GM18520 (cell line): Measurements from ENCODE around the gene HBG1.
"Not testable (repeated sequence)": the region's sequence is repeated elsewhere in the genome, so short reads cannot be mapped to it uniquely, and the experiment has no call there.

ENCODE experiments used
- ATAC-seq: cut with Tn5 transposase; IDR thresholded peaks from one replicate; pipeline ENCODE4 v1.9.1; 2021; ENCODE audit not compliant: unreplicated experiment

The HBG1 gene

DNA sequence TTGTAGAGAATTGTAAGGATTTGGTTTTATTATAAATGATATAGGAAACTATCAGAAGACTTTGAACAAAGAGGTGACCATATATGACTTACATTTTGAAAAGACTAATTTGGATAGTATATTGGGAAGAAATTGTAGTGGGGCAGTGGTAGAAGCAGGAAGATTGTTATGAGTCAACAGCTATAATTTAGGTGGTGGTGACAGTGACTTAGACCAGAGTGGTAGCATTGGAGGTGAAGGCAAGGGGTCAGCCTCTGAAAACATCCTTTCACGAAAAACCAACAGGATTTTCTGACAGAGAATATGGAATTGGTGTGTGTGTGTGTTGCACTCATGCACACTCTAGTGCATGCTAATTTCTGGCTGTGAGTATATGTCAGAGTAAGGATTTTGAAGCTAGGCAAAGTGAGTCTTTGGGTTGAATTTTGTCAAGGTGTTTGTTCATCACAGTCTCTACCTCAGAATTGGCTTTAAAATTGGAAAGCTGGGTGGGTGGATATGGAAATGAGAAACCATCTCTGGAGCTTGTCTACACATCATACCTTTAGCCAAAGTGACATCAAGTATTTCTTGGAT lies 28.2 kb upstream of the HBG1 start:
- no peak for ATAC-seq

- no peak for ATAC-seq
Measured at GRCh38 chr11:5276697-5277096, 27.0 kb upstream of the HBG1 start.

GRCh38 chr11:5275369-5276110 lies 25.9 kb upstream of the HBG1 start:
- ATAC-seq = no peak

GRCh38 chr11:5274395-5274794 lies 24.7 kb upstream of the HBG1 start:
- no peak for ATAC-seq

GRCh38 chr11:5272395-5273017 lies 22.8 kb upstream of the HBG1 start:
- ATAC-seq = peak; percentile 65

DNA sequence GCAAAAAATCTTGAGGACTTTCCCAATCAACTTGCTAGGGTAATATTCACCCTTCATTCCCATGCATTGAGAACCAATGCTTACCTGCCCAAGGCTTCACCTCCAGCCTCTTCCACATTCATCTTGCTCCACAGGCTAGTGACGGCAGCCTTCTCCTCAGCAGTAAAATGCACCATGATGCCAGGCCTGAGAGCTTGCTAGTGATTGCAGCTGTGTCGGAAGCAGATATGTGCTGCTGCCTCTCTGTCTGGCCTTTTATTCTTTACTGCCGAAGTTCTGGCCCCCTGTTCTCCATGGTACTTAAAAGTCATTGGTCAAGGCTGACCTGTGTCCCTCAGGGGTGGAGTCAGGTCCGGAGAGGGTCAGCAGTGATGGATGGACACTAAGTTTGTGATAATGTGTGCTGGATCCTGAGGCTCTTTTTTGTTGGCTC lies 20.1 kb upstream of the HBG1 start, which contains the start of gene HBE1:
HBE1 (minus strand) TSS at position 231 of the 433 bp plus-strand sequence; CDS start at position 176, 55 bp downstream.
- ATAC-seq = no peak

GRCh38 chr11:5267033-5267563 lies 17.4 kb upstream of the HBG1 start:
- ATAC-seq = no peak

DNA sequence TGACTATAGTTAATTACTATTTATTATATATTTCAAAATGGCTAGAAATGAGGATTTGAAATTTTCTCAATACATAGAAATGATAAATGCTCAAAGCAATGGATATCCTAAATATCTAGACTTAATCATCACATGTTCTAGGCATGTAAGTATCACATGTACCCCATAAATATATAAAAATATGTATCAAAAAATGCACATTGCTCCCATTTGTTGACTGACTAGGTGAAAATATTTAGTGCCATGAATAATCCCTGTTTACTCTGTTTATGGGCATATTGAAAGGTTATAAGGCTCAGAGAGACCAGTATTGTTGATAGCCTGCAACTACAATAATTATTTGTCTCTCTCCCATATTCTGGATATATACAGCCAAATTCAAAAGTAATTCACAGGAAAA lies 17.0 kb upstream of the HBG1 start:
- no peak for ATAC-seq

GRCh38 chr11:5265832-5266231 lies 16.2 kb upstream of the HBG1 start:
- no peak for ATAC-seq

GRCh38 chr11:5258543-5259262 lies 9.0 kb upstream of the HBG1 start:
- ATAC-seq = no peak

- ATAC-seq = no peak
Measured at GRCh38 chr11:5257296-5257695, 7.6 kb upstream of the HBG1 start.

DNA sequence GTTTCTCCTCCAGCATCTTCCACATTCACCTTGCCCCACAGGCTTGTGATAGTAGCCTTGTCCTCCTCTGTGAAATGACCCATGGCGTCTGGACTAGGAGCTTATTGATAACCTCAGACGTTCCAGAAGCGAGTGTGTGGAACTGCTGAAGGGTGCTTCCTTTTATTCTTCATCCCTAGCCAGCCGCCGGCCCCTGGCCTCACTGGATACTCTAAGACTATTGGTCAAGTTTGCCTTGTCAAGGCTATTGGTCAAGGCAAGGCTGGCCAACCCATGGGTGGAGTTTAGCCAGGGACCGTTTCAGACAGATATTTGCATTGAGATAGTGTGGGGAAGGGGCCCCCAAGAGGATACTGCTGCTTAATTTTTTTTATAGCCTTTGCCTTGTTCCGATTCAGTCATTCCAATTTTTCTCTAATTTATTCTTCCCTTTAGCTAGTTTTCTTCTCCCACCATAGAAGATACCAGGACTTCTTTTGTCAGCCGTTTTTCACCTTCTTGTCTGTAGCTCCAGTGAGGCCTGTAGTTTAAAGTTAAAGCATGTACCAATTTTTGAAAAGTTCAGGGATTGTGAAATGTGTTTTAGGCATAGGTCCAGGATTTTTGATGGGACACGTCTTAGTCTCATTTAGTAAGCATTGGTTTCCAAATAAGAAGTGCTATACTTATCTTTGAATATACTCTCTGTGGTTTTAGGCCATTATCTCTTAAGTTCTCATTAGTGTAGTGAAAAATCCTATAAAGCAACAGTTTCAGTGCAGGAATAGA lies 5.2 kb upstream of the HBG1 start, which contains the start of gene HBG2:
HBG2 (minus strand) TSS at position 136 of the 768 bp plus-strand sequence; CDS start at position 83, 53 bp downstream.
- ATAC-seq = not testable (repeated sequence)

DNA sequence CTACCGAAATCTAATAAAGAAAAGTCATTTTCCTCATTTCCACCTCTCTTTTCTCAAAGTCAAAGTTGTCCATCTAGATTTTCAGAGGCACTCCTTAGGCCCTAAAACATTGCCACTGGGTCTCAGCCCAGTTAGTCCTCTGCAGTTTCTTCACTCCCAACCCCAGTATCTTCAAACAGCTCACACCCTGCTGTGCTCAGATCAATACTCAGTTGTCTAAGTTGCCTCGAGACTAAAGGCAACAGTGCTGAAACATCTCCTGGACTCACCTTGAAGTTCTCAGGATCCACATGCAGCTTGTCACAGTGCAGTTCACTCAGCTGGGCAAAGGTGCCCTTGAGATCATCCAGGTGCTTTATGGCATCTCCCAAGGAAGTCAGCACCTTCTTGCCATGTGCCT lies 4.4 kb upstream of the HBG1 start:
- ATAC-seq = not testable (repeated sequence)

DNA sequence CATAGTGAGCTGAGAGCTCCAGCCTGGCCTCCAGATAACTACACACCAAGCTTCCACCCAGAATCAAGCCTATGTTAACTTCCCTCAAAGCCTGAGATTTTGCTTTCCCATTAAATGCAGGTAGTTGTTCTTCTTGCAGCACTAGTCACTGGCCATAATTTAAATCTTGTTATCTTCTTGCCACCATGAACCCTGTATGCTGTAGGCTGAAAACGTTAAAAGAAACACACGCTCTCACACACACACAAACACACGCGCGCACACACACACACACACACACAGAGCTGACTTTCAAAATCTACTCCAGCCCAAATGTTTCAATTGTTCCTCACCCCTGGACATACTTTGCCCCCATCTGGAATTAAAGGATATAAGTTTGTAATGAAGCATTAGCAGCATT lies 3.8 kb upstream of the HBG1 start:
- not testable (repeated sequence) for ATAC-seq

DNA sequence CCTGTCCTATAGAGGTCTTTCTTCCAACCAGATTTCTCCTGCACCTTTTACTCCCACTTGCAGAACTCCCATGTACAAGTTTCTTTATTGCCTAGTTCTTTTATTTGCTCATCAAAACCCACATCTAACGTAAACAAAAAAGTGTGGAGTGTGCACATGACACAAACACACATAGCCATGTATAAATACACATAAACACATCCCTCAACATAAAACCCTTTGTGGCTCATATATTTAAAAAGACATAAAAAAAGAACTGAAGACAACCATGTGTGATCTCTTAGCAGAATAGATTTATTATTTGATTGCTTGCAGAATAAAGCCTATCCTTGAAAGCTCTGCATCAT lies 3.2 kb upstream of the HBG1 start:
- no peak for ATAC-seq

- no peak for ATAC-seq
Measured at GRCh38 chr11:5252192-5252918, 2.7 kb upstream of the HBG1 start.

DNA sequence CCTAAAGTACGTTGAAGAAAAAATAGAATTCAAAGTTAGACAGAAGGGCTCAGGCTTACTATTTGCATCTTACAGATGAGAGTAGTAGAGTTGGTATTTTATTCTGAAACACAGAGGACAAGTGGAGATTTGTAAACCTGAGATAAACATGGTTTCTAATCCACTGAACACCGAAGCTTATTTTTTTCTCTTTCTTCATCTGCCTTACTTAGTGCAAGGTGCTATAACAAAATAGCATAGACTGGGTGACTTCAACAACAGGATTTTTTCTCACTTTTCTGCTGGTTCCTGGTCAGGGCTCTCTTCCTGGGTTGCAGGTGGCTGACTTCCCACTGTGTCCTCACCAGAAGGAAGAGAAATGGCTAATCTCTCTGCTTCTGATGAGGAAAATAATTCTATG lies 2.1 kb upstream of the HBG1 start:
- ATAC-seq = no peak

DNA sequence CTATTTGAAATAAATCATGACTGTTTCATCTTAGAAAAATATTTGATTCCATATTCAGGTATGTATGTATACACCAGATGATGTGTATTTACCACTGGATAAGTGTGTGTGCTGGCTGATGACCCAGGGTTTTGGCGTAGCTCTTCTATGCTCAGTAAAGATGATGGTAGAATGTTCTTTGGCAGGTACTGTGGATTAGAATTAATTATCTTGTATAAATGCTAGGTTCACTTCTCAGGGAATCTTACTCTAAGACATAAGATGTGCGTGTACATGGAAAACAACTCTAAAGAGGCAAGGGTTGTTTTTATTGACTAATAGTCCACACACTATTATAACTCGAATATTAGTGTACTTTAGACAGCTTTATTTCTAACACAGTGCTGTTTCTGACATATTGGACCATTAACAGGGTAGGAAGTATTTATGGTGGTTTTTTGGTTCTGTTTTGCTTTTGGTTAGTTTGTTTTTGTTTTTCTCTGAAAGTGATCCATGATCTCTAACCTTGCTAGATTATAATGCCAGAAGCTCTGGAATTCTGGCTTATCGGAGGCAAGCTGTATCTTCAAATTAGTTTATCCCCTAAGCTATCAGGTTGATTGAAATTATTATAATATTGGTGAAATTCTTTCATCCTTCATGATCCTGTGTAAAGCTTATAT lies 1.0 kb upstream of the HBG1 start:
- ATAC-seq = no peak

- ATAC-seq = not testable (repeated sequence)
Measured at GRCh38 chr11:5248498-5248897, 1.2 kb downstream of the HBG1 start.
